Type B pancreatic cell (in vitro differentiated cells): ENCODE results near the gene ST7. TPM values are rescaled to one million over a fixed set of nuclear protein-coding genes. Genes with fewer than 3 reads are reported as not detected.

ENCODE experiments used
- DNase-seq: peaks from one replicate; pipeline ENCODE4 v3.0.0; 2021; ENCODE audit warnings: mixed read lengths; ENCODE audit not compliant: unreplicated experiment; ENCODE audit errors: extremely low spot score
- H3K27ac Mint-ChIP-seq: 2 replicates; pipeline ENCODE4 v1.8.0; 2021; ENCODE audit warnings: mild to moderate bottlenecking, mixed read lengths
- H3K27me3 Mint-ChIP-seq: 2 replicates; pipeline ENCODE4 v1.8.0; 2021; ENCODE audit warnings: mixed read lengths
- H3K36me3 Mint-ChIP-seq: 2 replicates; pipeline ENCODE4 v1.8.0; 2021; ENCODE audit warnings: mixed read lengths
- H3K4me1 Mint-ChIP-seq: one replicate; pipeline ENCODE4 v1.8.0; 2021; ENCODE audit warnings: mixed read lengths; ENCODE audit not compliant: unreplicated experiment
- H3K4me3 Mint-ChIP-seq: 2 replicates; pipeline ENCODE4 v1.8.0; 2021; ENCODE audit warnings: mild to moderate bottlenecking, mixed read lengths
- H3K9me3 Mint-ChIP-seq: 2 replicates; pipeline ENCODE4 v1.8.0; 2021; ENCODE audit warnings: mixed read lengths
- total RNA-seq: library from RNA; stranded (reverse); gene quantifications from 2 replicates; pipeline ENCODE4 v1.2.1, GENCODE V29; 2021; ENCODE audit warnings: low replicate concordance
- TF ChIP-seq, protein P1 (sequence below): fragments of 200-600 bp; sonication (generic); conservative IDR thresholded peaks from 2 replicates; pipeline ENCODE4 v1.5.0; 2021; ENCODE audit warnings: antibody characterized with exemption, mild to moderate bottlenecking

Gene ST7
- total RNA-seq, 1 donor from 2014 or later = 25.0 TPM

GRCh38 chr7:117164620-117165019, 211.3 kb downstream of the ST7 start:
- TF ChIP-seq, protein P1, sequence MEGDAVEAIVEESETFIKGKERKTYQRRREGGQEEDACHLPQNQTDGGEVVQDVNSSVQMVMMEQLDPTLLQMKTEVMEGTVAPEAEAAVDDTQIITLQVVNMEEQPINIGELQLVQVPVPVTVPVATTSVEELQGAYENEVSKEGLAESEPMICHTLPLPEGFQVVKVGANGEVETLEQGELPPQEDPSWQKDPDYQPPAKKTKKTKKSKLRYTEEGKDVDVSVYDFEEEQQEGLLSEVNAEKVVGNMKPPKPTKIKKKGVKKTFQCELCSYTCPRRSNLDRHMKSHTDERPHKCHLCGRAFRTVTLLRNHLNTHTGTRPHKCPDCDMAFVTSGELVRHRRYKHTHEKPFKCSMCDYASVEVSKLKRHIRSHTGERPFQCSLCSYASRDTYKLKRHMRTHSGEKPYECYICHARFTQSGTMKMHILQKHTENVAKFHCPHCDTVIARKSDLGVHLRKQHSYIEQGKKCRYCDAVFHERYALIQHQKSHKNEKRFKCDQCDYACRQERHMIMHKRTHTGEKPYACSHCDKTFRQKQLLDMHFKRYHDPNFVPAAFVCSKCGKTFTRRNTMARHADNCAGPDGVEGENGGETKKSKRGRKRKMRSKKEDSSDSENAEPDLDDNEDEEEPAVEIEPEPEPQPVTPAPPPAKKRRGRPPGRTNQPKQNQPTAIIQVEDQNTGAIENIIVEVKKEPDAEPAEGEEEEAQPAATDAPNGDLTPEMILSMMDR = no peak
- Mint-ChIP-seq H3K27me3 (no peaks in the 10 kb centered on the region), H3K9me3 (no peaks in the 10 kb centered on the region), H3K4me1 (peaks cover 7% of the 10 kb centered on the region), H3K4me3 (no peak overlapping the region), H3K36me3 (peaks cover 8% of the 10 kb centered on the region), H3K27ac (no peak overlapping the region)
- DNase-seq = no peak

DNA sequence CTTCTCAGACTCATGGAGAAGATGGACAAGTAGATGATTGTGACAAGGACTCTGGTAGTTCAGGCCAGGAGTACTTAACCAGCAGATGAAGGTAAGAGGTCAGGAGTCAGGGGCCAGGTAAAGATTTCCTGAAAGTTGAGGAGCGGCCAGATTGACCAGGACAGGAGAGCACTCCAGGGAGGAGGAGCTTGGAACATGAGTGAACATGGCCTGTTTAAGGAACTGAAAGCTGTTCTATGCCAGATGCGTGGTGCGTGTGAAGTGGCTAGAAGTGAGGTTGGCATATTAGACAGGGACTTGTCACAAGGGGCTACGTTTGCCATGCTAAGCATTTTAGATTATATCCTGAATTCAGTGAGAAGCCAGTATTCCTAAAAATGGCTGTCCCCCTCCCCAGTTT, 212.4 kb downstream of the ST7 start:
- H3K4me3 Mint-ChIP-seq = no peak overlapping the region
- H3K27ac Mint-ChIP-seq = no peak overlapping the region
- H3K9me3 Mint-ChIP-seq = no peaks in the 10 kb centered on the region
- peaks cover 4% of the 10 kb centered on the region for H3K36me3 Mint-ChIP-seq
- no peak for DNase-seq
- TF ChIP-seq, protein P1 = no peak
- no peaks in the 10 kb centered on the region for H3K27me3 Mint-ChIP-seq
- peaks cover 7% of the 10 kb centered on the region for H3K4me1 Mint-ChIP-seq

GRCh38 chr7:117169907-117170306, 216.6 kb downstream of the ST7 start:
- Mint-ChIP-seq H3K4me1 (peaks cover 7% of the 10 kb centered on the region), H3K9me3 (no peaks in the 10 kb centered on the region), H3K4me3 (no peak overlapping the region), H3K27me3 (no peaks in the 10 kb centered on the region), H3K27ac (no peak overlapping the region), H3K36me3 (peaks cover 23% of the 10 kb centered on the region)
- TF ChIP-seq, protein P1 = no peak
- DNase-seq = no peak

DNA sequence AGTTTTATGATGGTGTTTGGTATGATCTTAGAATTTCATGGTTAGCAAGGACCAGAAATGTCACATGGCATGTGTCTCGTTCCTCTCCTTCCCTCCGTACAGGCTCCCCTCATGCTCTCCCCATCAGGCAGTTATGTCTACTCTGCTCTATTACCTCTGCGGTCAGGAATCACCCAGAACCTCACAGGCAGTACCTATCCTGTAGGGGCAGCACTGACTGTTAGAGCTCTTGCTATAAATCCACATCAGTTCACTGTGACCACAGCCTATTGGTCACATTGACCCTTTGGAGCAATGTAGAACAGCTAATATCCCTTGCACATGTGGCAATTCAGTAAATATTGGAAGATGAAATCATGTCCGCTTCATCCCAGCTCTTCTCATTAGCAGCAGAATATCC, 217.8 kb downstream of the ST7 start:
- Mint-ChIP-seq H3K36me3 (peaks cover 25% of the 10 kb centered on the region), H3K9me3 (no peaks in the 10 kb centered on the region), H3K4me1 (peaks cover 7% of the 10 kb centered on the region), H3K27me3 (no peaks in the 10 kb centered on the region), H3K27ac (no peak overlapping the region), H3K4me3 (no peak overlapping the region)
- TF ChIP-seq, protein P1 = no peak
- no peak for DNase-seq

GRCh38 chr7:117172283-117172682, 219.0 kb downstream of the ST7 start:
- Mint-ChIP-seq H3K9me3 (no peaks in the 10 kb centered on the region), H3K36me3 (peaks cover 26% of the 10 kb centered on the region), H3K4me3 (no peak overlapping the region), H3K4me1 (peaks cover 10% of the 10 kb centered on the region), H3K27ac (no peak overlapping the region), H3K27me3 (no peaks in the 10 kb centered on the region)
- TF ChIP-seq, protein P1 = no peak
- no peak for DNase-seq
